Spleen (tissue), 7 donors: ENCODE results near the gene HSPA12B.

Source experiments
- CTCF ChIP-seq, 11 experiments: fragments of 200-600 bp in 7 of 11; fragments of 450-650 bp in 4 of 11; sonication (generic) in 4 of 11; IDR thresholded peaks in 8 of 11; conservative IDR thresholded peaks in 3 of 11; 1 replicate in 7 of 11; 2 replicates in 4 of 11; pipeline versions ENCODE4 v1.4.0 to v1.8.0; 2016 to 2021; ENCODE audit warnings: antibody characterized with exemption in 11 of 11, inconsistent platforms in 4 of 11, mild to moderate bottlenecking in 1 of 11
- POLR2A ChIP-seq, 3 donors: fragments of 450-650 bp; IDR thresholded peaks; one replicate each; pipeline ENCODE4 v1.5.1; 2017; ENCODE audit warnings: antibody characterized with exemption in 3 of 3, mild to moderate bottlenecking in 1 of 3
- donor health status: DM: no; HTN: no; CAD: no; lungs with moderate emphysema.
- donor health status: DM: no; HTN: no; CAD: no.
- donor health status: DM: no; HTN: no; CAD: no.

- TF ChIP-seq CTCF (IDR thresholded peaks at IDR 0.05 in 8 of 11, conservative IDR thresholded peaks at IDR 0.05 in 3 of 11): no peak
- TF ChIP-seq POLR2A (IDR thresholded peaks at IDR 0.05): no peak
These were observed 66.4 kb downstream of the HSPA12B start for GRCh38 chr20:3798908-3799248.
